SK-N-SH treated with all-trans-retinoic acid at 6 μM for 48 hours (cell line): ENCODE results near the gene PAQR8.

Experiments
- ATAC-seq: fragments of 200-7000 bp; cut with Tn5 transposase; 3 replicates; pipeline ENCODE4 v1.9.1; 2020; ENCODE audit warnings: mild to moderate bottlenecking, moderate library complexity
- ARNTL ChIP-seq: fragments of 450-650 bp; formaldehyde crosslinking; IDR thresholded peaks from 2 replicates; pipeline ENCODE4 v1.5.0; 2020; ENCODE audit warnings: low read depth, mild to moderate bottlenecking, moderate library complexity, borderline replicate concordance
- GLIS3 ChIP-seq: fragments of 250-450 bp; sonication (Bioruptor Pico); IDR thresholded peaks from 2 replicates; pipeline ENCODE4 v1.5.0; 2020; ENCODE audit warnings: mild to moderate bottlenecking, moderate library complexity
- ISL1 ChIP-seq: fragments of 250-450 bp; sonication (Bioruptor Pico); IDR thresholded peaks from 2 replicates; pipeline ENCODE4 v2.1.2; 2022; ENCODE audit warnings: mild to moderate bottlenecking, moderate library complexity
- OSR1 ChIP-seq: fragments of 250-450 bp; sonication (Bioruptor Pico); IDR thresholded peaks from 2 replicates; pipeline ENCODE4 v1.8.0; 2022; ENCODE audit warnings: moderate library complexity, mild to moderate bottlenecking, inconsistent platforms
- PPARA ChIP-seq: fragments of 250-450 bp; sonication (Bioruptor Pico); IDR thresholded peaks from 2 replicates; pipeline ENCODE4 v1.5.0; 2020; ENCODE audit warnings: mild to moderate bottlenecking, borderline replicate concordance
- RARB ChIP-seq: fragments of 250-450 bp; sonication (Bioruptor Pico); IDR thresholded peaks from 2 replicates; pipeline ENCODE4 v1.8.0; 2021; ENCODE audit warnings: mild to moderate bottlenecking, moderate library complexity
- SNAI2 ChIP-seq: fragments of 250-450 bp; sonication (Bioruptor Pico); IDR thresholded peaks from 2 replicates; pipeline ENCODE4 v1.5.0; 2020; ENCODE audit warnings: mild to moderate bottlenecking, moderate library complexity
- TOX ChIP-seq: fragments of 250-450 bp; sonication (Bioruptor Pico); IDR thresholded peaks from 2 replicates; pipeline ENCODE4 v1.8.0; 2021; ENCODE audit warnings: mild to moderate bottlenecking, moderate library complexity, borderline replicate concordance
- ZFP3 ChIP-seq: fragments of 250-450 bp; sonication (Bioruptor Pico); IDR thresholded peaks from 2 replicates; pipeline ENCODE4 v1.5.0; 2020; ENCODE audit warnings: mild to moderate bottlenecking, moderate library complexity
- ZFP30 ChIP-seq: fragments of 450-650 bp; formaldehyde crosslinking; IDR thresholded peaks from 2 replicates; pipeline ENCODE4 v1.5.0; 2022; ENCODE audit warnings: mild to moderate bottlenecking, moderate library complexity
- ZNF70 ChIP-seq: fragments of 450-650 bp; formaldehyde crosslinking; IDR thresholded peaks from 2 replicates; pipeline ENCODE4 v1.5.0; 2020; ENCODE audit warnings: mild to moderate bottlenecking, moderate library complexity
- TF ChIP-seq, protein P1 (sequence below): fragments of 250-450 bp; sonication (Bioruptor Pico); IDR thresholded peaks from 2 replicates; pipeline ENCODE4 v1.5.1; 2020; ENCODE audit warnings: low read depth, mild to moderate bottlenecking, moderate library complexity
- TF ChIP-seq, protein P2 (sequence below): fragments of 250-450 bp; sonication (Bioruptor Pico); IDR thresholded peaks from 2 replicates; pipeline ENCODE4 v1.5.1; 2021; ENCODE audit warnings: mild to moderate bottlenecking, moderate library complexity
- TF ChIP-seq, protein P3 (sequence below): fragments of 250-450 bp; sonication (Bioruptor Pico); IDR thresholded peaks from 2 replicates; pipeline ENCODE4 v1.5.0; 2020; ENCODE audit warnings: mild to moderate bottlenecking, moderate library complexity
- TF ChIP-seq, protein P4 (sequence below): fragments of 250-450 bp; sonication (Bioruptor Pico); IDR thresholded peaks from 2 replicates; pipeline ENCODE4 v1.8.0; 2021; ENCODE audit warnings: low read depth, mild to moderate bottlenecking, moderate library complexity, borderline replicate concordance
- TF ChIP-seq, protein P5 (sequence below): fragments of 250-450 bp; sonication (Bioruptor Pico); IDR thresholded peaks from 2 replicates; pipeline ENCODE4 v1.8.0; 2020; ENCODE audit warnings: mild to moderate bottlenecking, moderate library complexity, borderline replicate concordance

The PAQR8 gene

DNA sequence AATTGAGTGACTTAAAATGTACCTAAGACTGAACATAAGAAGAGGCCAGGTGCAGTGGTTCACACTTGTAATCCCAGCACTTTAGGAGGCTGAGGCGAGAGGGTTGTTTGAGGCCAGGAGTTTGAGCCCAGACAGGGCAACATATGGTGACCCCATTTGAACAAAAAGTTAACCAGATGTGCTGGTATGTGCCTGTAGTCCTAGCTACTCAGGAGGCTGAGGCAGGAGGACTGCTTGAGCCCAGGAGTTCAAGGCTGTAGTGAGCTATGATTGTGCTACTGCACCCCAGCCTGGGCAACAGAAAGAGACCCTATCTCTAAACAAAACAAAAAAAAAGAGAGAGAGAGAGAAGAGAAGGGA lies 10.1 kb upstream of the PAQR8 start (continued):
- TF ChIP-seq ZFP3 (CRISPR knock-in tag) (no peak), GLIS3 (no peak), ISL1 (no peak), ZFP30 (CRISPR knock-in tag) (no peak), SNAI2 (no peak), OSR1 (CRISPR knock-in tag) (no peak)
- TF ChIP-seq, protein P1, sequence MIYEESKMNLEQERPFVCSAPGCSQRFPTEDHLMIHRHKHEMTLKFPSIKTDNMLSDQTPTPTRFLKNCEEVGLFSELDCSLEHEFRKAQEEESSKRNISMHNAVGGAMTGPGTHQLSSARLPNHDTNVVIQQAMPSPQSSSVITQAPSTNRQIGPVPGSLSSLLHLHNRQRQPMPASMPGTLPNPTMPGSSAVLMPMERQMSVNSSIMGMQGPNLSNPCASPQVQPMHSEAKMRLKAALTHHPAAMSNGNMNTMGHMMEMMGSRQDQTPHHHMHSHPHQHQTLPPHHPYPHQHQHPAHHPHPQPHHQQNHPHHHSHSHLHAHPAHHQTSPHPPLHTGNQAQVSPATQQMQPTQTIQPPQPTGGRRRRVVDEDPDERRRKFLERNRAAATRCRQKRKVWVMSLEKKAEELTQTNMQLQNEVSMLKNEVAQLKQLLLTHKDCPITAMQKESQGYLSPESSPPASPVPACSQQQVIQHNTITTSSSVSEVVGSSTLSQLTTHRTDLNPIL (CRISPR knock-in tag), result no peak

DNA sequence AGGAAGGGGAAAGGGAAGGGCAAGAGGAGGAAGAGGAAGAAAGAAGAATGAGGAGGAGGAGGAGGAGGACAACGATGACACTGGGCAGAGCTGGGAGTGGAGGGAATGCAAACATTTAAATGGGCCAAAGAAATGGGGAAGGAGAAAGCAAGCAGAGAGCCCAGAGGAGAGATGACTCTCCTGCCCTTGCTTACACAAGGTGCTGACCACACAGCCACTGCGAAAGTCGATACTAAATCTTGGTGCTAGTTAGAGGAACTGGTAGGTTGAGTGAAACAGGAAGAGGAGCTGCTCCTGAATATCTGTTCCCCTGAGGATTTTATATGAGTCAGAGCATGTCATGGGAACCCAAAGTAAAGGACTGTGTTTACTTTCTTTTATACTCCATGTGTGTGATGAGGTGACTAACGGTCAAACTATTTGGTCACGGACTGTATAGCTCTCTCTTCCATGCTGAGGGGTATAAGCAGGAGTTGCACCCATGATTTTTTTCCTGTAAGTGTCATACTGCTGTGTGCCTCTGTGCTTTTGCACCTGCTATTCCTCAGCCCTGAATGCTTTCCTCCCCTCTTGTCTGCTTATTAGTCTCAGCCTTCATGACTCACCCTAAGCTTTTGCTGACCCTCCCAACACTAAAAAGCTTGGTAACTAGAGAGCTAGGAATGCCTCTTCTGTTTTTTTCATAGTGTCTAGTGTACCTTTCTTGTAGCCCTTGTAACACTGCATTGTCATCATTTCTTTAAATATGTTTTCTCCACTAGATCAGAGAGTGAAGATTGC lies 9.5 kb upstream of the PAQR8 start:
- TF ChIP-seq, protein P2, sequence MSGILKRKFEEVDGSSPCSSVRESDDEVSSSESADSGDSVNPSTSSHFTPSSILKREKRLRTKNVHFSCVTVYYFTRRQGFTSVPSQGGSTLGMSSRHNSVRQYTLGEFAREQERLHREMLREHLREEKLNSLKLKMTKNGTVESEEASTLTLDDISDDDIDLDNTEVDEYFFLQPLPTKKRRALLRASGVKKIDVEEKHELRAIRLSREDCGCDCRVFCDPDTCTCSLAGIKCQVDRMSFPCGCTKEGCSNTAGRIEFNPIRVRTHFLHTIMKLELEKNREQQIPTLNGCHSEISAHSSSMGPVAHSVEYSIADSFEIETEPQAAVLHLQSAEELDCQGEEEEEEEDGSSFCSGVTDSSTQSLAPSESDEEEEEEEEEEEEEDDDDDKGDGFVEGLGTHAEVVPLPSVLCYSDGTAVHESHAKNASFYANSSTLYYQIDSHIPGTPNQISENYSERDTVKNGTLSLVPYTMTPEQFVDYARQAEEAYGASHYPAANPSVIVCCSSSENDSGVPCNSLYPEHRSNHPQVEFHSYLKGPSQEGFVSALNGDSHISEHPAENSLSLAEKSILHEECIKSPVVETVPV (CRISPR knock-in tag), result no peak
- peak; percentile 72; the same call in 1 of the 2 replicates for TF ChIP-seq ZFP3 (CRISPR knock-in tag)
- peak; percentile 97 for ATAC-seq

DNA sequence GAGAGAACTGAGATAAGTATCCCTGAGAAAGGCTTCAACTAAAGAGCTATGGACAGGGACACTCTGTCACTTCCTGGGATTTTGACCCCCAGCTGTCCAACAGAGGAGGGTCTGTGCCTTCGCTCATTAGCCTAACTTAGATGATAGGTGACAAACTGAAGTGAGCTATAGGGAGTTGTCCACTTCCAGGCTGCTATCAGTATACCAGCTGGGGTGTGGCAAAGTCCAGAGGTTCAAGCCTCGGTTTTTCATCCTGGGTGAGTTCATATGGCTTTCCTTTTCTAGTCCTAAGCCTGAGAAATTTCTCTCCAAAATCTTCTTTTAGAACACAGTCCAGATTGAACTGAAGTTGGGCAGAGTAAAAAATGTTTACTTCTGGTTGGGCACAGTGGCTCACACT lies 5.9 kb upstream of the PAQR8 start:
- TF ChIP-seq ZFP3 (CRISPR knock-in tag), result no peak
- TF ChIP-seq, protein P1 (CRISPR knock-in tag), result no peak
- TF ChIP-seq, protein P3, sequence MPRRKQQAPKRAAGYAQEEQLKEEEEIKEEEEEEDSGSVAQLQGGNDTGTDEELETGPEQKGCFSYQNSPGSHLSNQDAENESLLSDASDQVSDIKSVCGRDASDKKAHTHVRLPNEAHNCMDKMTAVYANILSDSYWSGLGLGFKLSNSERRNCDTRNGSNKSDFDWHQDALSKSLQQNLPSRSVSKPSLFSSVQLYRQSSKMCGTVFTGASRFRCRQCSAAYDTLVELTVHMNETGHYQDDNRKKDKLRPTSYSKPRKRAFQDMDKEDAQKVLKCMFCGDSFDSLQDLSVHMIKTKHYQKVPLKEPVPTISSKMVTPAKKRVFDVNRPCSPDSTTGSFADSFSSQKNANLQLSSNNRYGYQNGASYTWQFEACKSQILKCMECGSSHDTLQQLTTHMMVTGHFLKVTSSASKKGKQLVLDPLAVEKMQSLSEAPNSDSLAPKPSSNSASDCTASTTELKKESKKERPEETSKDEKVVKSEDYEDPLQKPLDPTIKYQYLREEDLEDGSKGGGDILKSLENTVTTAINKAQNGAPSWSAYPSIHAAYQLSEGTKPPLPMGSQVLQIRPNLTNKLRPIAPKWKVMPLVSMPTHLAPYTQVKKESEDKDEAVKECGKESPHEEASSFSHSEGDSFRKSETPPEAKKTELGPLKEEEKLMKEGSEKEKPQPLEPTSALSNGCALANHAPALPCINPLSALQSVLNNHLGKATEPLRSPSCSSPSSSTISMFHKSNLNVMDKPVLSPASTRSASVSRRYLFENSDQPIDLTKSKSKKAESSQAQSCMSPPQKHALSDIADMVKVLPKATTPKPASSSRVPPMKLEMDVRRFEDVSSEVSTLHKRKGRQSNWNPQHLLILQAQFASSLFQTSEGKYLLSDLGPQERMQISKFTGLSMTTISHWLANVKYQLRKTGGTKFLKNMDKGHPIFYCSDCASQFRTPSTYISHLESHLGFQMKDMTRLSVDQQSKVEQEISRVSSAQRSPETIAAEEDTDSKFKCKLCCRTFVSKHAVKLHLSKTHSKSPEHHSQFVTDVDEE (CRISPR knock-in tag), result no peak
- TF ChIP-seq ARNTL (CRISPR knock-in tag), result no peak
- TF ChIP-seq, protein P4, sequence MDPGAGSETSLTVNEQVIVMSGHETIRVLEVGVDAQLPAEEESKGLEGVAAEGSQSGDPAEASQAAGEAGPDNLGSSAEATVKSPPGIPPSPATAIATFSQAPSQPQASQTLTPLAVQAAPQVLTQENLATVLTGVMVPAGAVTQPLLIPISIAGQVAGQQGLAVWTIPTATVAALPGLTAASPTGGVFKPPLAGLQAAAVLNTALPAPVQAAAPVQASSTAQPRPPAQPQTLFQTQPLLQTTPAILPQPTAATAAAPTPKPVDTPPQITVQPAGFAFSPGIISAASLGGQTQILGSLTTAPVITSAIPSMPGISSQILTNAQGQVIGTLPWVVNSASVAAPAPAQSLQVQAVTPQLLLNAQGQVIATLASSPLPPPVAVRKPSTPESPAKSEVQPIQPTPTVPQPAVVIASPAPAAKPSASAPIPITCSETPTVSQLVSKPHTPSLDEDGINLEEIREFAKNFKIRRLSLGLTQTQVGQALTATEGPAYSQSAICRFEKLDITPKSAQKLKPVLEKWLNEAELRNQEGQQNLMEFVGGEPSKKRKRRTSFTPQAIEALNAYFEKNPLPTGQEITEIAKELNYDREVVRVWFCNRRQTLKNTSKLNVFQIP (CRISPR knock-in tag), result no peak
- no peak for TF ChIP-seq RARB (CRISPR knock-in tag)
- TF ChIP-seq TOX (CRISPR knock-in tag), result no peak
- TF ChIP-seq PPARA (CRISPR knock-in tag), result no peak
- TF ChIP-seq, protein P2 (CRISPR knock-in tag), result no peak
- TF ChIP-seq ZNF70 (CRISPR knock-in tag), result no peak
- TF ChIP-seq, protein P5, sequence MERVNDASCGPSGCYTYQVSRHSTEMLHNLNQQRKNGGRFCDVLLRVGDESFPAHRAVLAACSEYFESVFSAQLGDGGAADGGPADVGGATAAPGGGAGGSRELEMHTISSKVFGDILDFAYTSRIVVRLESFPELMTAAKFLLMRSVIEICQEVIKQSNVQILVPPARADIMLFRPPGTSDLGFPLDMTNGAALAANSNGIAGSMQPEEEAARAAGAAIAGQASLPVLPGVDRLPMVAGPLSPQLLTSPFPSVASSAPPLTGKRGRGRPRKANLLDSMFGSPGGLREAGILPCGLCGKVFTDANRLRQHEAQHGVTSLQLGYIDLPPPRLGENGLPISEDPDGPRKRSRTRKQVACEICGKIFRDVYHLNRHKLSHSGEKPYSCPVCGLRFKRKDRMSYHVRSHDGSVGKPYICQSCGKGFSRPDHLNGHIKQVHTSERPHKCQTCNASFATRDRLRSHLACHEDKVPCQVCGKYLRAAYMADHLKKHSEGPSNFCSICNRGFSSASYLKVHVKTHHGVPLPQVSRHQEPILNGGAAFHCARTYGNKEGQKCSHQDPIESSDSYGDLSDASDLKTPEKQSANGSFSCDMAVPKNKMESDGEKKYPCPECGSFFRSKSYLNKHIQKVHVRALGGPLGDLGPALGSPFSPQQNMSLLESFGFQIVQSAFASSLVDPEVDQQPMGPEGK (CRISPR knock-in tag), result no peak
- TF ChIP-seq SNAI2, result no peak
- ATAC-seq, result no peak
